ENCODE measurements around the gene OSGIN1. TPM values are rescaled to one million over a fixed set of nuclear protein-coding genes. Genes with fewer than 3 reads are reported as not detected.

The OSGIN1 gene
- total and polyA plus RNA-seq, 2 of the 8 experiments (the other 6 are each of a cell fraction or from before 2014, with no cell fraction given): 0.58 to 0.76 TPM

- no peak overlapping the region for H3K56ac ChIP-seq (replicated peaks; ENCODE audit: insufficient read length, low read depth, low read length)
- H4K8ac ChIP-seq (ENCODE audit: extremely low read depth, insufficient read depth, low read length): no peak overlapping the region
- no peak overlapping the region for H3K23ac ChIP-seq (ENCODE audit: insufficient read length)
- H3K36me3 ChIP-seq (ENCODE audit: control insufficient read depth in 2 of 4, insufficient read depth in 4 of 4, low read length in 3 of 4): no peaks in the 10 kb centered on the region
- H3K4me3 ChIP-seq (ENCODE audit: extremely low read depth in 1 of 4, insufficient read depth in 2 of 4, low read depth in 3 of 4, low read length in 4 of 4): no peak overlapping the region
- no peak for FAIRE-seq
- no peaks in the 10 kb centered on the region for H3K9me3 ChIP-seq (ENCODE audit: insufficient read depth in 2 of 2, low read depth in 1 of 2, low read length in 1 of 2)
- no peak overlapping the region for H3K18ac ChIP-seq (ENCODE audit: extremely low read depth, low read length)
- no peak overlapping the region for H2BK15ac ChIP-seq (ENCODE audit: low read length)
- H4K91ac ChIP-seq (replicated peaks; ENCODE audit: insufficient read length, low read length): no peak overlapping the region
- H3K27me3 ChIP-seq (replicated peaks in 1 of 4; ENCODE audit: control insufficient read depth in 3 of 4, extremely low read depth in 1 of 4, insufficient read depth in 3 of 4, low read length in 3 of 4): no peaks in the 10 kb centered on the region
- no peak overlapping the region for H3K4ac ChIP-seq (replicated peaks; ENCODE audit: insufficient read length, low read depth, low read length)
- no peak overlapping the region for H3K4me2 ChIP-seq (ENCODE audit: insufficient read depth in 1 of 2, low read depth in 2 of 2, low read length in 2 of 2)
- ChIA-PET POLR2A (ENCODE audit: partially characterized antibody) (interaction anchor here (0.9 kb wide), 1 partner anchor 106 kb away, joined by 3 read pairs; no protein-coding TSS in a partner anchor), CTCF (ENCODE audit: partially characterized antibody) (interaction anchor here (0.6 to 16.0 kb wide), 5 partner anchors 10 to 101 kb away, joined by 3 to 366 read pairs (median 7); partner anchors contain the start of gene SLC38A8)
- H4K5ac ChIP-seq (ENCODE audit: insufficient read length, low read depth, low read length): no peak overlapping the region
- no peak for DNase-seq (ENCODE audit: low read depth in 1 of 2, low spot score in 2 of 2)
- H3K23me2 ChIP-seq (ENCODE audit: low read depth, low read length): no peaks in the 10 kb centered on the region
- H2BK12ac ChIP-seq (ENCODE audit: low read depth, low read length): no peak overlapping the region
- no peak overlapping the region for H2AFZ ChIP-seq (ENCODE audit: low read length)
- H2BK5ac ChIP-seq (ENCODE audit: low read depth, low read length): no peak overlapping the region
- no peak overlapping the region for H3K9ac ChIP-seq (replicated peaks in 1 of 4; ENCODE audit: extremely low read depth in 1 of 4, low read depth in 3 of 4, low read length in 3 of 4)
- 92% methylated on average over 12 of the region's 12 CpGs; no CpG with 5 or more reads in 1 of the 2 experiments for WGBS, 2 experiments (ENCODE audit: extremely low coverage in 1 of 2, insufficient coverage in 1 of 2, insufficient read length in 1 of 2, insufficient replicate concordance in 2 of 2, low coverage in 1 of 2, low lambda C conversion rate in 2 of 2, missing lambda C conversion rate in 1 of 2)
- no peaks in the 10 kb centered on the region for H4K20me1 ChIP-seq (replicated peaks in 1 of 2; ENCODE audit: control insufficient read depth in 1 of 2, insufficient read depth in 2 of 2, low read length in 2 of 2)
- no peak overlapping the region for H3K27ac ChIP-seq (ENCODE audit: low read depth, low read length)
- TF ChIP-seq HDAC6 (IDR thresholded peaks at IDR 0.05; ENCODE audit: low read depth, low read length): no peak
- TF ChIP-seq CBX5 (IDR thresholded peaks at IDR 0.05; ENCODE audit: low read depth, low read length): no peak
- no peak for TF ChIP-seq USF2 (IDR thresholded peaks at IDR 0.05; ENCODE audit: low read length)
- no peaks in the 10 kb centered on the region for H3K79me2 ChIP-seq (ENCODE audit: control insufficient read depth in 1 of 2, insufficient read depth in 2 of 2, low read length in 2 of 2)
- peak overlapping the region; percentile 40; the same call in 1 of the 2 replicates for H2AK5ac ChIP-seq (ENCODE audit: low read depth, low read length)
- H2BK120ac ChIP-seq (replicated peaks; ENCODE audit: low read depth, low read length): no peak overlapping the region
- no peak overlapping the region for H2BK20ac ChIP-seq (ENCODE audit: low read length)
- no peak overlapping the region for H3K14ac ChIP-seq (ENCODE audit: insufficient read length)
- H3K4me1 ChIP-seq (replicated peaks in 1 of 4; ENCODE audit: control insufficient read depth in 3 of 4, insufficient read depth in 4 of 4, low read length in 3 of 4): no peaks in the 10 kb centered on the region; a peak in 1 of 7 replicates
- no peaks in the 10 kb centered on the region for H3K79me1 ChIP-seq (ENCODE audit: low read depth, low read length)
Measured at GRCh38 chr16:83959656-83960434, 6.8 kb downstream of the OSGIN1 start.

All from H1 (cell line).